Osteoblast (primary cell): ENCODE data around the gene PRUNE1. TPM values are rescaled to one million over a fixed set of nuclear protein-coding genes. Genes with fewer than 3 reads are reported as not detected.

ENCODE experiments used
- DNase-seq: peaks from one replicate; pipeline ENCODE4 v3.0.0; 2011; ENCODE audit warnings: low spot score, mixed read lengths; ENCODE audit not compliant: insufficient read length; ENCODE audit errors: missing footprints
- H2AFZ ChIP-seq: 2 replicates; pipeline ENCODE4 v1.6.0; 2011; ENCODE audit warnings: mild to moderate bottlenecking, low read length
- H3K27ac ChIP-seq: 2 replicates; pipeline ENCODE4 v1.5.1; 2011; ENCODE audit warnings: mild to moderate bottlenecking, low read depth, low read length, moderate library complexity
- H3K27me3 ChIP-seq: 2 replicates; pipeline ENCODE4 v1.6.0; 2012; ENCODE audit warnings: mild to moderate bottlenecking, control low read depth, inconsistent platforms, low read length, moderate library complexity; ENCODE audit not compliant: insufficient read depth
- H3K36me3 ChIP-seq: 2 replicates; pipeline ENCODE4 v1.5.1; 2011; ENCODE audit warnings: mild to moderate bottlenecking, low read length, control low read depth, moderate library complexity; ENCODE audit not compliant: insufficient read depth
- H3K4me1 ChIP-seq: 2 replicates; pipeline ENCODE4 v1.5.1; 2011; ENCODE audit warnings: mild to moderate bottlenecking, low read length, control low read depth, moderate library complexity; ENCODE audit not compliant: insufficient read depth
- H3K4me2 ChIP-seq: 2 replicates; pipeline ENCODE4 v1.6.0; 2011; ENCODE audit warnings: mild to moderate bottlenecking, low read length; ENCODE audit not compliant: insufficient read depth
- H3K4me3 ChIP-seq: fragments of 200-600 bp; sonication (generic); 3 replicates; pipeline ENCODE4 v1.5.1; 2012; ENCODE audit warnings: mild to moderate bottlenecking, low read length, inconsistent platforms; ENCODE audit not compliant: insufficient read depth
- H3K79me2 ChIP-seq: 2 replicates; pipeline ENCODE4 v1.6.0; 2012; ENCODE audit warnings: mild to moderate bottlenecking, low read length, control low read depth, inconsistent platforms; ENCODE audit not compliant: insufficient read depth
- H3K9me3 ChIP-seq: 2 replicates; pipeline ENCODE4 v1.5.1; 2011; ENCODE audit warnings: low read depth, low read length, control low read depth
- H4K20me1 ChIP-seq: 2 replicates; pipeline ENCODE4 v1.6.0; 2012; ENCODE audit warnings: mild to moderate bottlenecking, low read length, control low read depth; ENCODE audit not compliant: insufficient read depth
- total RNA-seq: library from RNA; depleted of rRNA; stranded (reverse); fragments of >200 nt; gene quantifications from 2 replicates; pipeline ENCODE4 v1.2.3, GENCODE V29; 2012
- TF ChIP-seq, protein P1 (sequence below): IDR thresholded peaks from 2 replicates; pipeline ENCODE4 v1.5.1; 2011; ENCODE audit warnings: mild to moderate bottlenecking, low read depth, low read length, moderate library complexity; ENCODE audit errors: extremely low read depth

The PRUNE1 gene
- total RNA-seq, 1 donor, result 11.6 TPM

DNA sequence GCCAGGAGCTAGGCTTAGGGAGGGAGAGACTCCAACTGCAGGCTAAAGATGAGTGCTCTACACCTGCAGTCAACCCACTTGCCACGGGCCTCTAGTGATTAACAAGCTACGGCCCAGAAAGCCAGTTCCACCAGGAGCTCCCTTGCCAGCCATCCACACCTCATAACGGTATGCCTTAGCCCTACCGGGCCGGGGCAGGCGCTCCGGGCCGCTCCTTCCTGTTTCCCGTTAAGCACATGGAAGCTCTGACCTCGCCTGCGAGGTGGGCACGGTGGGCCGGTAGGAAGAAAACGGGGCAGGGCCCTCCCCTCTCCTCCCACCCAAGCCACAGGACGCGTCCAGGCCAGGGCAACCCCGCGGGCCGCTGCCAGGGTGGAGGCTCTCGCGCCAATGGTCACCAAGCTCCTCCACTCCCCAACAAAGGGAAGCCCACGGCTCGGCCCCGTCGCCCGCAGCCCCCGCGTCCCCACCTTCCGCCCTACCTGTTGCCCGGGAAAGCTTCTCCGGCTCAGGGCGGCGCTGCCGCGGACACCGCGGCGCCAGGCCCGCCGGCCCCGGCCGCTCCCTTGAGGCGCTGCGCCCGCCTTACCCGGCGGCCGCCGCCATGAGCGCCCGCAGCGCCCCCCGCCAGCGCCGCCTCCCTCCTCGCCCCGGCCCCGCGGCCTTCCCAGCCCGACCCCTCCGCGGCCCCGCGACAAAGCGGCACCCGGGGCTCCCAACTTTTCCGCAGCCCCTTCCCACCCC is 34.2 kb upstream of the PRUNE1 start:
- Histone ChIP-seq H3K4me3 (peak overlapping the region; percentile 95), H3K9me3 (no peaks in the 10 kb centered on the region), H3K4me2 (peak overlapping the region; percentile 98), H3K27ac (peak overlapping the region; percentile 69), H3K36me3 (peaks cover under 1% of the 10 kb centered on the region), H3K79me2 (peaks cover 53% of the 10 kb centered on the region), H2AFZ (peak overlapping the region; percentile 51), H4K20me1 (peaks cover 43% of the 10 kb centered on the region), H3K27me3 (no peaks in the 10 kb centered on the region), H3K4me1 (peaks cover 53% of the 10 kb centered on the region)
- DNase-seq, result peak; percentile 93
- TF ChIP-seq, protein P1, sequence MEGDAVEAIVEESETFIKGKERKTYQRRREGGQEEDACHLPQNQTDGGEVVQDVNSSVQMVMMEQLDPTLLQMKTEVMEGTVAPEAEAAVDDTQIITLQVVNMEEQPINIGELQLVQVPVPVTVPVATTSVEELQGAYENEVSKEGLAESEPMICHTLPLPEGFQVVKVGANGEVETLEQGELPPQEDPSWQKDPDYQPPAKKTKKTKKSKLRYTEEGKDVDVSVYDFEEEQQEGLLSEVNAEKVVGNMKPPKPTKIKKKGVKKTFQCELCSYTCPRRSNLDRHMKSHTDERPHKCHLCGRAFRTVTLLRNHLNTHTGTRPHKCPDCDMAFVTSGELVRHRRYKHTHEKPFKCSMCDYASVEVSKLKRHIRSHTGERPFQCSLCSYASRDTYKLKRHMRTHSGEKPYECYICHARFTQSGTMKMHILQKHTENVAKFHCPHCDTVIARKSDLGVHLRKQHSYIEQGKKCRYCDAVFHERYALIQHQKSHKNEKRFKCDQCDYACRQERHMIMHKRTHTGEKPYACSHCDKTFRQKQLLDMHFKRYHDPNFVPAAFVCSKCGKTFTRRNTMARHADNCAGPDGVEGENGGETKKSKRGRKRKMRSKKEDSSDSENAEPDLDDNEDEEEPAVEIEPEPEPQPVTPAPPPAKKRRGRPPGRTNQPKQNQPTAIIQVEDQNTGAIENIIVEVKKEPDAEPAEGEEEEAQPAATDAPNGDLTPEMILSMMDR, result no peak

DNA sequence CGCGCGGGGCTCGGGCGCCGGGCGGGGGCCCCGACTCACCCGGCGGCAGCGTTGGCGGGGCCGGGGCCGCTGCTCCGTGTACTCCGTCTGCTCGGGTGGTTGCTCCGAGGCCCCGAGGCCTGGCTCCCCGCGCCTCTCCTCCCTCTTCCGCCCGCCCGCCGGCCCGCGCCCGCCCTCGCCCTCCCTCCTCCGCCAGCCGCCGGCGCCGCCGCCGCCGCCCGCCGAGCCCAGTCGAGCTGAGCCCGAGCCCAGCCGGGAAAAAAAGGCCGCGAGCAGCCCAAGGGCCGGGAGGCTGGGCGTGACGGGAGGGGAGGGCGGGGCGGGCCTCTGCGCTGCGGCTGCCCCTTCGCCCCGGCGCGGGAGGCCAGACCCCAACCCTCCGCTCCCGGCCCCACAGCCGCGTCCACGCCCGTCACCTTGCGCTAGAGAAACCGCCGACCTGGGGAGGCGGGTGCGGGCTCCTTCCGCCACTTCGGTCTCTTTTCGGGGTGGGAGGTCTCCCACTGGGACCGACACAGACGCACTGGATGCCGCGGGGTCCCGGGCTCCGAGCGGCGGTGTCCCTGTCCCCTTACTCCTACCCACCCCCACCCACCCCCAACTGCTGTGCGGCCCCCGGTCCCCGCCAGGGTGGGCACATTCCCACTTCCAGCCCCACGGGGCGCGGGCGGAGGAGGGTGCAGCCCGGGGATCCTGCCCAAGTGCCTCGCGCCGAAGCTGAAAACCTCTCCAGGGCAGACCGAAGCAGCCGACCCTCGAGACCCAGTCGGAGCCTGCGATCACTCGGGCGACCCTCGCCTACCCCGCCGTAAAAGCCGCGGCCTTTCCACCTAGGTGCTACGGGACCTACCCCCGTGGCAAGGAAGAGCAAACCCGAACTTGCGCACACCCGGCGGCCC is 33.4 kb upstream of the PRUNE1 start, which contains the start of gene CERS2:
TSS of gene CERS2 (minus strand) at position 256 of the 899 bp plus-strand sequence. CDS start 5,745 bp downstream, outside the sequence.
- peak within 1 kb of the TSS; percentile 69 for H3K27ac ChIP-seq
- H2AFZ ChIP-seq, result peak within 1 kb of the TSS; percentile 66
- peaks cover 60% of the 10 kb centered on the region for H3K4me1 ChIP-seq
- H3K27me3 ChIP-seq, result no peaks in the 10 kb centered on the region
- no peaks in the 10 kb centered on the region for H3K9me3 ChIP-seq
- H4K20me1 ChIP-seq, result peaks cover 36% of the 10 kb centered on the region
- H3K79me2 ChIP-seq, result peaks cover 44% of the 10 kb centered on the region
- no peaks in the 10 kb centered on the region for H3K36me3 ChIP-seq
- peak within 1 kb of the TSS; percentile 95 for H3K4me3 ChIP-seq
- DNase-seq, result peak; percentile 99
- H3K4me2 ChIP-seq, result peak within 1 kb of the TSS; percentile 98
- TF ChIP-seq, protein P1, result no peak

DNA sequence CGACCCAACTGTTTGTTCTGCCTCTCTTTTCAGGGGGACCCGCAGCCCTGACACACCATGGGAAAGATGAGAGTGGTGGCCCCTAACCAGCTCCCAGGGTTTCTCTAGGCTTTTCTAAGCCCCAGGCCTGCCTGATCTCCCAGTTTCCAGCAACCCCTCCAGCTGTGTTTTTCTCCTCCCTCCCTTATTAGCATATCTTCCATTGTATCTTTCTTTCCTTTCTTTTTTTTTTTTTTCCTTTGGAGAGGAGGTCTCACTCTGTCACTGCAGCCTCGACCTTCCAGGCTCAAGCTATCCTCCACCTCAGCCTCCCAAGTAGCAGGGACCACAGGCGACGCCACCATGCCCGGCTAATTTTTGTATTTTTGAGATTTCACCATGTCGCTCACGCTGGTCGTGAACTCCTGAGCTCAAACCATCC is 31.8 kb upstream of the PRUNE1 start:
- Histone ChIP-seq H4K20me1 (peaks cover 23% of the 10 kb centered on the region), H3K4me1 (peaks cover 51% of the 10 kb centered on the region), H2AFZ (no peak overlapping the region), H3K27ac (no peak overlapping the region), H3K9me3 (no peaks in the 10 kb centered on the region), H3K79me2 (peaks cover 28% of the 10 kb centered on the region), H3K27me3 (no peaks in the 10 kb centered on the region), H3K4me2 (no peak overlapping the region), H3K36me3 (no peaks in the 10 kb centered on the region), H3K4me3 (no peak overlapping the region)
- DNase-seq, result peak; percentile 72
- TF ChIP-seq, protein P1, result no peak
